Astrocyte of the spinal cord (primary cell): ENCODE measurements around the gene MAP4K4.
A peak's percentile ranks its signal among the peaks of the same experiment; 100 is the strongest.

ENCODE experiments used
- DNase-seq: peaks from one replicate; pipeline ENCODE4 v3.0.0; 2011; ENCODE audit warnings: low read depth, low spot score
- H3K4me3 ChIP-seq: 2 replicates; pipeline ENCODE4 v1.5.1; 2011; ENCODE audit warnings: low read depth, mild to moderate bottlenecking, low read length, moderate library complexity
- in situ Hi-C: cut with HindIII; loops from 2 replicates; pipeline ENCODE4 v1.10.0; 2017; ENCODE audit warnings: low sequenced_read_pairs
- TF ChIP-seq, protein P1 (sequence below): IDR thresholded peaks from 2 replicates; pipeline ENCODE4 v1.5.1; 2012; ENCODE audit warnings: low read depth, mild to moderate bottlenecking, low read length, inconsistent platforms

MAP4K4 gene

DNA sequence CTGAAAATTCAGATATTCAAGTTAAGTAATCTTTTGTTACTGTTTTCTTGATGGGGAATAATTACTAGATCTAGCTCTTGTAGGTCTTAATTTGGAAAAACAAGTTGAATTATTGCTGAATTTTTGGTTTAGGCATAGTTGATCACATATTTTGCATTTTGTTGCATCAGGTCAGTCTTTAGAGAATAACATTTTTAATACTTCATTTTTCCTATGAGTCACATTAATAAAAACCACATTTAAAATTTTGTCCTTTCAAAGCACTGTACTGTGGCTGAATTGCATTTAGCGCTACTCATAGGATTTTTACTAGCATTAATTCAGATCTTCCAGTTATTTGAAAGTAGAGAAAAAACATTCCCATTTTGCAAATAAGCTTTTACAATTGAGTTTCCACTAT lies 23.2 kb downstream of the MAP4K4 start:
- in situ Hi-C loops: no loop called here
- TF ChIP-seq, protein P1, sequence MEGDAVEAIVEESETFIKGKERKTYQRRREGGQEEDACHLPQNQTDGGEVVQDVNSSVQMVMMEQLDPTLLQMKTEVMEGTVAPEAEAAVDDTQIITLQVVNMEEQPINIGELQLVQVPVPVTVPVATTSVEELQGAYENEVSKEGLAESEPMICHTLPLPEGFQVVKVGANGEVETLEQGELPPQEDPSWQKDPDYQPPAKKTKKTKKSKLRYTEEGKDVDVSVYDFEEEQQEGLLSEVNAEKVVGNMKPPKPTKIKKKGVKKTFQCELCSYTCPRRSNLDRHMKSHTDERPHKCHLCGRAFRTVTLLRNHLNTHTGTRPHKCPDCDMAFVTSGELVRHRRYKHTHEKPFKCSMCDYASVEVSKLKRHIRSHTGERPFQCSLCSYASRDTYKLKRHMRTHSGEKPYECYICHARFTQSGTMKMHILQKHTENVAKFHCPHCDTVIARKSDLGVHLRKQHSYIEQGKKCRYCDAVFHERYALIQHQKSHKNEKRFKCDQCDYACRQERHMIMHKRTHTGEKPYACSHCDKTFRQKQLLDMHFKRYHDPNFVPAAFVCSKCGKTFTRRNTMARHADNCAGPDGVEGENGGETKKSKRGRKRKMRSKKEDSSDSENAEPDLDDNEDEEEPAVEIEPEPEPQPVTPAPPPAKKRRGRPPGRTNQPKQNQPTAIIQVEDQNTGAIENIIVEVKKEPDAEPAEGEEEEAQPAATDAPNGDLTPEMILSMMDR: no peak
- DNase-seq: no peak
- no peak overlapping the region for H3K4me3 ChIP-seq

DNA sequence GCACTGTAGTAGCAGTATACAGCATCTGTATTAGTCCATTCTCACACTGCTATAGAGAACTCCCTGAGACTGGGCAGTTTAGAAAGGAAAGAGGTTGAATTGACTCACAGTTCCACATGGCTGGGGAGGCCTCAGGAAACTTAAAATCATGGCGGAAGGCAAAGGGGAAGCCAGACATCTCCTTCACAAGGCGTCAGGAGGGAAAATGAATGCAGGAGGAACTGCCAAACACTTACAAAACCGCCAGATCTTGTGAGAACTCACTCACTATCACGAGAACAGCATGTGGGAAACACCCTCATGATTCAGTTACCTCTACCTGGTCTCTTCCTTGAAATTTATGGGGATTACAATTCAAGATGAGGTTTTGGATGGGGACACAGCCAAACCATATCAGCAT lies 25.4 kb downstream of the MAP4K4 start:
- DNase-seq: no peak
- no peak overlapping the region for H3K4me3 ChIP-seq
- TF ChIP-seq, protein P1: no peak

DNA sequence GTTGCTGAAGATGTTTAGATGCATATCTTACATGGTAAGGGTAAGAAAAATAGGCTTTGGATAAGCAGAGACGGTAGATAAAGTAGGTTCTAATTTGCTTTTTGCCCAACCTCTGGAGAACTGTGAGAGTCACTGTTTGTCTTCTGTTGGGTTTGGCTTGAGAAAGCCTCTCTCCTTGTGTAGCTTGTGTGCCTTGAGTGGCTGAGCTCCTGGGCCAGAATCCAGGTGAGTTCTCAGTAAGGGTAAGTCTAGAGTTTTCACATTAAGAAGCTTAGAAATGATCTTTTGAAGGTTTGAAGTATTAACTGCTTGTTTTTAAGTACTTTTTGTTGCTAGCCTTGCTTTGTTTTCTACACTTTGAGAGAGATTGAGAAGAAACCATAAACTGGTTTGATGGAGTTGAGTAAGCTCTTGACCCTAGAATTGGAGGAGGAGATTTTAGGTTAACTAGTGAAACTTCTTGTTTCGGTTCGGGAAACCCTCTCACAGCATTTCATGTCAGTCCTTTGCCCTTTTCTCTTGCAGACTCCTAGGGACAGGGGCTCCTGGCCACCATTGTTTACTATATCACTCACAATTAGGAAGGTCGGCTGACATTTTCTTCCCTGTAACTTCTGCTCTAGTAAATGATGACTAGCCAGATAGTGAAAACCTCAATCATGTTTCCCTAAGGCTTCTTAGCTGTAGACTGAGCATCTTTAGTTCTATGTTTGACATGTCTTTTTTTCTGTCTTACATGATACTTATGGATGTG lies 26.0 kb downstream of the MAP4K4 start:
- TF ChIP-seq, protein P1: no peak
- in situ Hi-C loops: no loop called here
- no peak for DNase-seq
- no peak overlapping the region for H3K4me3 ChIP-seq

More for the DNA sequence above, 25.4 kb downstream of the MAP4K4 start:
- in situ Hi-C loops: no loop called here

GRCh38 chr2:101724125-101724474 lies 26.6 kb downstream of the MAP4K4 start:
- H3K4me3 ChIP-seq: no peak overlapping the region
- TF ChIP-seq, protein P1: no peak

GRCh38 chr2:101725038-101725437 lies 27.5 kb downstream of the MAP4K4 start:
- in situ Hi-C loops: no loop called here
- TF ChIP-seq, protein P1: no peak
- DNase-seq: no peak
- no peak overlapping the region for H3K4me3 ChIP-seq

More at GRCh38 chr2:101724125-101724474, 26.6 kb downstream of the MAP4K4 start:
- DNase-seq: no peak
- in situ Hi-C loops: no loop called here

GRCh38 chr2:101725515-101726192 lies 28.1 kb downstream of the MAP4K4 start:
- DNase-seq: no peak
- H3K4me3 ChIP-seq: no peak overlapping the region
- TF ChIP-seq, protein P1: peak; percentile 34
- in situ Hi-C loops: no loop called here
